KMS-11 (cell line): ENCODE data around the gene TRAPPC2L.

Experiments used
- H2AFZ ChIP-seq: fragments of 200-600 bp; sonication (generic); 2 replicates; pipeline ENCODE4 v1.6.1; 2016; ENCODE audit warnings: antibody characterized with exemption, mixed run types, low read depth
- H3K27ac ChIP-seq: fragments of 200-600 bp; sonication (generic); 2 replicates; pipeline ENCODE4 v1.6.1; 2016; ENCODE audit warnings: mild to moderate bottlenecking, mixed run types
- H3K27me3 ChIP-seq: fragments of 200-600 bp; sonication (generic); 2 replicates; pipeline ENCODE4 v1.6.1; 2017; ENCODE audit warnings: mild to moderate bottlenecking, low read depth, mixed run types, moderate library complexity; ENCODE audit not compliant: insufficient read depth
- H3K36me3 ChIP-seq: fragments of 200-600 bp; sonication (generic); 2 replicates; pipeline ENCODE4 v1.6.1; 2017; ENCODE audit warnings: mild to moderate bottlenecking, mixed run types; ENCODE audit not compliant: insufficient read depth
- H3K4me1 ChIP-seq: fragments of 200-600 bp; sonication (generic); 2 replicates; pipeline ENCODE4 v1.6.1; 2016; ENCODE audit warnings: mild to moderate bottlenecking, low read depth, mixed run types; ENCODE audit not compliant: poor library complexity, severe bottlenecking
- H3K4me2 ChIP-seq: fragments of 200-600 bp; sonication (generic); 2 replicates; pipeline ENCODE4 v1.7.0; 2016; ENCODE audit warnings: mild to moderate bottlenecking, mixed run types
- H3K4me3 ChIP-seq: fragments of 200-600 bp; sonication (generic); IDR thresholded peaks from 2 replicates; pipeline ENCODE4 v1.6.1; 2017; ENCODE audit warnings: low read depth, low read length, mixed read lengths; ENCODE audit not compliant: insufficient read depth
- H3K79me2 ChIP-seq: fragments of 200-600 bp; sonication (generic); 2 replicates; pipeline ENCODE4 v1.6.1; 2016; ENCODE audit warnings: low read depth, mixed run types; ENCODE audit not compliant: insufficient read depth
- H3K9ac ChIP-seq: fragments of 200-600 bp; sonication (generic); 2 replicates; pipeline ENCODE4 v1.6.1; 2016; ENCODE audit warnings: mild to moderate bottlenecking, mixed run types
- H4K20me1 ChIP-seq: fragments of 200-600 bp; sonication (generic); 2 replicates; pipeline ENCODE4 v1.6.1; 2016; ENCODE audit warnings: mild to moderate bottlenecking, mixed run types; ENCODE audit not compliant: insufficient read depth
- TF ChIP-seq, protein P1 (sequence below): fragments of 200-600 bp; sonication (generic); conservative IDR thresholded peaks from 2 replicates; pipeline ENCODE4 v1.6.1; 2017; ENCODE audit warnings: low read depth, mild to moderate bottlenecking, antibody characterized with exemption, low read length, moderate library complexity, mixed read lengths

TRAPPC2L gene

GRCh38 chr16:88835383-88835782 is 21.5 kb upstream of the TRAPPC2L start:
- TF ChIP-seq, protein P1, sequence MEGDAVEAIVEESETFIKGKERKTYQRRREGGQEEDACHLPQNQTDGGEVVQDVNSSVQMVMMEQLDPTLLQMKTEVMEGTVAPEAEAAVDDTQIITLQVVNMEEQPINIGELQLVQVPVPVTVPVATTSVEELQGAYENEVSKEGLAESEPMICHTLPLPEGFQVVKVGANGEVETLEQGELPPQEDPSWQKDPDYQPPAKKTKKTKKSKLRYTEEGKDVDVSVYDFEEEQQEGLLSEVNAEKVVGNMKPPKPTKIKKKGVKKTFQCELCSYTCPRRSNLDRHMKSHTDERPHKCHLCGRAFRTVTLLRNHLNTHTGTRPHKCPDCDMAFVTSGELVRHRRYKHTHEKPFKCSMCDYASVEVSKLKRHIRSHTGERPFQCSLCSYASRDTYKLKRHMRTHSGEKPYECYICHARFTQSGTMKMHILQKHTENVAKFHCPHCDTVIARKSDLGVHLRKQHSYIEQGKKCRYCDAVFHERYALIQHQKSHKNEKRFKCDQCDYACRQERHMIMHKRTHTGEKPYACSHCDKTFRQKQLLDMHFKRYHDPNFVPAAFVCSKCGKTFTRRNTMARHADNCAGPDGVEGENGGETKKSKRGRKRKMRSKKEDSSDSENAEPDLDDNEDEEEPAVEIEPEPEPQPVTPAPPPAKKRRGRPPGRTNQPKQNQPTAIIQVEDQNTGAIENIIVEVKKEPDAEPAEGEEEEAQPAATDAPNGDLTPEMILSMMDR: no peak
- H3K4me3 ChIP-seq: no peak overlapping the region
- no peak overlapping the region for H3K27ac ChIP-seq
- no peaks in the 10 kb centered on the region for H4K20me1 ChIP-seq
- H3K9ac ChIP-seq: no peak overlapping the region
- H2AFZ ChIP-seq: no peak overlapping the region
- H3K36me3 ChIP-seq: no peaks in the 10 kb centered on the region
- no peaks in the 10 kb centered on the region for H3K79me2 ChIP-seq
- no peaks in the 10 kb centered on the region for H3K27me3 ChIP-seq
- no peak overlapping the region for H3K4me2 ChIP-seq
- H3K4me1 ChIP-seq: no peaks in the 10 kb centered on the region

- H3K79me2 ChIP-seq: no peaks in the 10 kb centered on the region
These were observed 21.1 kb upstream of the TRAPPC2L start for GRCh38 chr16:88835818-88836217.

GRCh38 chr16:88836791-88837190 is 20.1 kb upstream of the TRAPPC2L start:
- Histone ChIP-seq H3K36me3 (no peaks in the 10 kb centered on the region), H3K79me2 (no peaks in the 10 kb centered on the region), H3K4me1 (no peaks in the 10 kb centered on the region), H2AFZ (no peak overlapping the region), H4K20me1 (no peaks in the 10 kb centered on the region), H3K27me3 (no peaks in the 10 kb centered on the region), H3K27ac (no peak overlapping the region), H3K9ac (no peak overlapping the region), H3K4me2 (no peak overlapping the region), H3K4me3 (no peak overlapping the region)
- TF ChIP-seq, protein P1: no peak

More at GRCh38 chr16:88835818-88836217, 21.1 kb upstream of the TRAPPC2L start:
- H2AFZ ChIP-seq: no peak overlapping the region
- no peaks in the 10 kb centered on the region for H4K20me1 ChIP-seq
- H3K36me3 ChIP-seq: no peaks in the 10 kb centered on the region
- H3K27me3 ChIP-seq: no peaks in the 10 kb centered on the region
- no peak overlapping the region for H3K4me3 ChIP-seq
- H3K27ac ChIP-seq: no peak overlapping the region
- H3K4me1 ChIP-seq: no peaks in the 10 kb centered on the region
- H3K9ac ChIP-seq: no peak overlapping the region
- H3K4me2 ChIP-seq: no peak overlapping the region
- TF ChIP-seq, protein P1: no peak

DNA sequence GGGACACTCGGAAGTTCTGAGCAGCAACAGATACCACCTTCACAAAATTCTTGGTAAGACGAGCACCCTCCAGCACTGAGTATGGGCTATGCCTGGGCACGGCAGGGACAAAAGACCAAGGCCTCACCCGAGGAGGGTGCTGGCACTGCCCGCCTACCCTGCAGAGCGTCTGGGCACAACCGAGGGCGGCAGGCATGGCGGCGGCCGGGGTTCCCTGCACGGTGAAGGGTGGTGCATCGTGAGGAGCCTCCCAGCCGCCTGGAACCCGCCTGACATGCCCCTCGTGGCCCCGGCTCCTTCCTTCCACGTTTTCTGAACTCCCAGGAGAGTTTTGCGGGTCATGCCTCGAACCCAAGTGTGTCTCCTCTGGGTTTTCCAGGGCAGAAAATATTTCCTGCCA is 19.1 kb upstream of the TRAPPC2L start:
- Histone ChIP-seq H3K4me1 (no peaks in the 10 kb centered on the region), H3K27me3 (no peaks in the 10 kb centered on the region), H3K4me3 (no peak overlapping the region), H3K79me2 (no peaks in the 10 kb centered on the region), H2AFZ (no peak overlapping the region), H3K27ac (no peak overlapping the region), H4K20me1 (no peaks in the 10 kb centered on the region), H3K4me2 (no peak overlapping the region), H3K36me3 (no peaks in the 10 kb centered on the region), H3K9ac (no peak overlapping the region)
- TF ChIP-seq, protein P1: no peak
